ENCODE data around the gene NOX3.

DNA sequence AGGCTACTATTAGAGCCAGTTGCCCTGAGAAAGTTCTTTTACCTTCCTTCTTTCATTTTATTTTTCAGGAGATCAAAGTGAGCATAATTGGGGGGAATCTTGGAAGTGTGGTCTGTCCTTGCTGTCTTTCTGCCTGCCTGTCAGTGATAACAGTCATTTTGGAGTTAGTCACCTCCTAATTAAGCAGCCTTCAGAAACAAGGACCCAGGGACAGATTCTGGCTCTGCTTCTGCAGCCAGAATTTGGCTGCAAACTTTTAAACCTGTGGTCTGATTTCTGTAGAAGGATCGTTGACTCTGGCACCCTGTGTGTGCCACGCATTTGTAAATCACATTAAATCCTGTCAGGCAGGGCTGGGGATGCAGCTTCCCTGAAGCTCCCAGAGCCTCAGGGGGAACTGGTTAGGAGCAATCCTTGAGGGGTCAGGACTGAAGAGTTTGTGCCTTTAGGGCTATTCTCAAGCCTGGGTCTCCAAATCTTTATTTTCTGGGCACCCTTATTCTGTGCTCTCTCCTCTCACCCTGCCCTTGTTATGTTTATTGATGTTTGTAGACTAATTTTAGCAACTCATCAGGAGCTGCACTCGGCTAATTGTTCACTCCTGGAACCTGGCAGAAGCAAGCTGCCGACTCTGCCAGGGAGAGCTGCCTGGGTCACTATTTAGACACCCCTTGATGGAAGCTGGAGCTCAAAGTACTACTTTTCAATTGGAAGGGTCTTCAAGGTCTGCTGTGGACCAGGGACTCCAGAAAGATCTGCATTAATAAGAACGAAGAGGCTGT lies 6.8 kb downstream of the NOX3 start:
- TF ChIP-seq, protein P1, sequence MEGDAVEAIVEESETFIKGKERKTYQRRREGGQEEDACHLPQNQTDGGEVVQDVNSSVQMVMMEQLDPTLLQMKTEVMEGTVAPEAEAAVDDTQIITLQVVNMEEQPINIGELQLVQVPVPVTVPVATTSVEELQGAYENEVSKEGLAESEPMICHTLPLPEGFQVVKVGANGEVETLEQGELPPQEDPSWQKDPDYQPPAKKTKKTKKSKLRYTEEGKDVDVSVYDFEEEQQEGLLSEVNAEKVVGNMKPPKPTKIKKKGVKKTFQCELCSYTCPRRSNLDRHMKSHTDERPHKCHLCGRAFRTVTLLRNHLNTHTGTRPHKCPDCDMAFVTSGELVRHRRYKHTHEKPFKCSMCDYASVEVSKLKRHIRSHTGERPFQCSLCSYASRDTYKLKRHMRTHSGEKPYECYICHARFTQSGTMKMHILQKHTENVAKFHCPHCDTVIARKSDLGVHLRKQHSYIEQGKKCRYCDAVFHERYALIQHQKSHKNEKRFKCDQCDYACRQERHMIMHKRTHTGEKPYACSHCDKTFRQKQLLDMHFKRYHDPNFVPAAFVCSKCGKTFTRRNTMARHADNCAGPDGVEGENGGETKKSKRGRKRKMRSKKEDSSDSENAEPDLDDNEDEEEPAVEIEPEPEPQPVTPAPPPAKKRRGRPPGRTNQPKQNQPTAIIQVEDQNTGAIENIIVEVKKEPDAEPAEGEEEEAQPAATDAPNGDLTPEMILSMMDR (IDR thresholded peaks at IDR 0.05) = no peak
- no peak for TF ChIP-seq POLR2A (IDR thresholded peaks at IDR 0.05)

All from Peyer's patch (tissue), 4 donors.